Measurements from ENCODE around the gene CCDC15.

Gene CCDC15, protein sequence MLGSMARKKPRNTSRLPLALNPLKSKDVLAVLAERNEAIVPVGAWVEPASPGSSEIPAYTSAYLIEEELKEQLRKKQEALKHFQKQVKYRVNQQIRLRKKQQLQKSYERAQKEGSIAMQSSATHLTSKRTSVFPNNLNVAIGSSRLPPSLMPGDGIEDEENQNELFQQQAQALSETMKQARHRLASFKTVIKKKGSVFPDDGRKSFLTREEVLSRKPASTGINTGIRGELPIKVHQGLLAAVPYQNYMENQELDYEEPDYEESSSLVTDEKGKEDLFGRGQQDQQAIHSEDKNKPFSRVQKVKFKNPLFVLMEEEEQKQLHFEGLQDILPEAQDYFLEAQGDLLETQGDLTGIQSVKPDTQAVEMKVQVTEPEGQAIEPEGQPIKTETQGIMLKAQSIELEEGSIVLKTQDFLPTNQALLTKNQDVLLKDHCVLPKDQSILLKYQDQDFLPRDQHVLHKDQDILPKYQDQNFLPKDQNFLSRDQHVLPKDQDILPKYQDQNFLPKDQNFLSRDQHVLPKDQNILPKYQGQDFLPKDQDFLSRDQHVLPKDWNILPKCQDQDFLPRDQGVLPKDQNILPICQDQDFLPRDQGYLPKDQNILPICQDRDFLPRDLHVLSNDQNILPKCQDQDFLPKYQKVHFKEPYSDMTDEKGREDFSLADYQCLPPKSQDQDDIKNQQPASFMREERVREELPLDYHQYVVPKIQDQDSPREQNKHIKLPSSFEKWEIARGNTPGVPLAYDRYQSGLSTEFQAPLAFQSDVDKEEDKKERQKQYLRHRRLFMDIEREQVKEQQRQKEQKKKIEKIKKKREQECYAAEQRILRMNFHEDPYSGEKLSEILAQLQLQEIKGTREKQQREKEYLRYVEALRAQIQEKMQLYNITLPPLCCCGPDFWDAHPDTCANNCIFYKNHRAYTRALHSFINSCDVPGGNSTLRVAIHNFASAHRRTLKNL

DNA sequence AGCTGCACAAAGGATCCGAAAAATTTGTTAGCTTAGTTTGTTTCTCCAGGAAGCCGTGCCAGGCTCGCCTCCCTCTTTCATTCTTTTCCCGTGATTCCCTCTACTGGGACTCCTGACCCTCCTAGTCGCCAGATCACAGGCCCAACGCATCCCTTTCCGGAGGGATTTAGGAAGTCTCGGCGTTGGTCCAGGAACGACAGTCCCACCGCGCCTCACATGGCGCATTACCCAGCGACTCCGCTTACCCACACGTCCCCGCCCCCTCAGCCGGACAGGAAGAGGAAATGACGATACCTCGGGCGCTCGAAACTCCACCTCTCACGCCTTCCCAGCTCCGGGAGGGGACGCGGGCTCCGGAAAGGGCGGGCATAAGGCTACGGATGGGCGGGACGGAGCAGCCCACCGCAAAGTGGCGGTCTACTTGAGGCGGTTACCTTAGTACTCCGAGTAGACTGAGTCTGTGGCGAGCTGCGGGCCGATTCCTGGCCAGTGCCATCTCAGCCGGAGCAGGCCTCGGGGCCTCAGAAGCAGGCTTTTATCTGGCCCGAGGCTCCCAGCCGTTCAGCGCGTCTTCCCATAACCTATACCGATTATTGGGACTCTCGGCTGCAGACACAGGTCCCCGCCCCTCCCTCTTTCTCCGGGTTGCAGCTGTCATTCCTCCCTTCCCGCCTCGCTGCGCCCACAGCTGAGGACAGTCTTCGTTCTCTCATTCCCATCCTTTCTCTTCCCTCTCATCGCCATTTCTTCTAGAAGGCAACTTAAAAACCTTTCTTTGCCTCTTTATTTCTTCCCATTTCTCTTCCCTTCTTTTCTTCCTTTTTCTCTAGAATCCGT lies at the start of gene CCDC15:
TSS of gene CCDC15 (plus strand) at position 450 of the 837 bp plus-strand sequence. CDS start 531 bp downstream, outside the sequence.
- DNase-seq = peak; percentile 98

DNA sequence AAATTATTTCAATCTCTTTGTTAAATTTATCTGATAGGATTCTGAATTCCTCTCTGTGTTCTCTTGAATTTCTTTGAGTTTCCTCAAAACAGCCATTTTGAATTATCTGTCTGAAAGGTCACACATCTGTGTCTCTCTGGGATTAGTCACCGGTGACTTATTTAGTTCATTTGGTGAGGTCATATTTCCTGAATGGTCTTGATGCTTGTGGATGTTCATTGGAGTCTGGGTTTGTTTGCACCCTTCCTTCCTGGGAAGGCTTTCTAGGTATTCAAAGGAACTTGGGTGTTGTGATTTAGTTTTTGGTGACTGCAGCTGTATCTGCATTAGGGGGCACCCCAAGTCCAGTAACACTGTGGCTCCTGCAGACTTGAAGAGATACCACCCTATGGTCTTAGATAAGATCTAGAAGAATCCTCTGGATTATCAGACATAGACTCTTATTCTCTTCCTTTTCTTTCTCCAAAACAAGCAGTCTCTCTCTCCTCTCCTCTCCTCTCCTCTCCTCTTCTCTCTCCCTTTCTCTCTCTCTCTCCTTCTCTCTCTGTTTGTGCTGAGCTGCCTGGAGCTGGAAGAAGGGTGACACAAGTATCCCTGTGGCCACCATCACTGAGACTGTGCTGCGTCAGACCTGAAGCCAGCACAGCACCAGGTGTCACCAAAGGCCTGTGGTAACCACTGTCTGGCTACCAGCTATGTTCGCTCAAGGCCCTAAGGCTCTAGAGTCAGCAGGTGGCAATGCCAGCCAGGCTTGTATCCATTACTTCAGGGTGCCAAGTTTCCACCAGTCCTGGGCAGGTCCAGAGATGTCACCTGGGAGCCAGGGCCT lies 38.2 kb upstream of the CCDC15 start:
- DNase-seq = no peak

DNA sequence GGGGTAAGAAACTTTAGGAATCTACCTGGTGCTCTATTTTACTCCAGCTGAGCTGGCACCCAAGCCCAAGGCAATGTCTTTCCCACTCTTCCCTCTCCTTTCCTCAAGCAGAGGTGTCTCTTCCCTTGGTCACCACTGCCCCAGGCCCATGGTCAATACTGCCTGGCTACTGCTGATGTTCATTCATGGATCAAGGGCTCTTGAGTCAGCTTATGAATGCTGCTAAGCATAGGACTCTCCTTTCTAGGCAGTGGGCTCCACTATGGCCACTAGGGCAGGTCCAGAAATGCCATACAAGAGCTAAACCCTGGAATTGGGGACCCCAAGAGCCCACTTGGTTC lies 37.7 kb upstream of the CCDC15 start:
- no peak for DNase-seq

GRCh38 chr11:124917115-124917637 lies 36.8 kb upstream of the CCDC15 start:
- DNase-seq = no peak

DNA sequence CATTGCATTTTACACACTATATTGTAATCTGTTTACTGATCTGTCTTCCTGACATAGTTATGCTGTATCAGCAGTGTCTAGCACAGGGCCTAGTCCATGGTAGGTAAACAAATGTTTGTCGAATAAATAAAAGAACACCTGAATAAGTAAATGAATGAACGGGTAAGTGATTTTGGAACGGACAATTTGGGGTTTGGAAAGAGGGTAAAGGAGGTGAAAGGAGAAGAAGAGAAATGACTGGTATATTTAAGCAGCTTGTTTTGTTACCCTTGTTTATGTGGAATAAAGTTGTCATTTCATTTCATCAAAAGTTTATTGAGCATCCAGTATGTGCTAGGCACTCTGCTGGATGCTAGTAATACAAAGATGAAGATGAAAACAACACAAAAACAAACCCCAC lies 35.1 kb upstream of the CCDC15 start, which contains the start of gene HEPN1:
TSS of gene HEPN1 (plus strand) at position 301 of the 400 bp plus-strand sequence.
- DNase-seq = no peak

DNA sequence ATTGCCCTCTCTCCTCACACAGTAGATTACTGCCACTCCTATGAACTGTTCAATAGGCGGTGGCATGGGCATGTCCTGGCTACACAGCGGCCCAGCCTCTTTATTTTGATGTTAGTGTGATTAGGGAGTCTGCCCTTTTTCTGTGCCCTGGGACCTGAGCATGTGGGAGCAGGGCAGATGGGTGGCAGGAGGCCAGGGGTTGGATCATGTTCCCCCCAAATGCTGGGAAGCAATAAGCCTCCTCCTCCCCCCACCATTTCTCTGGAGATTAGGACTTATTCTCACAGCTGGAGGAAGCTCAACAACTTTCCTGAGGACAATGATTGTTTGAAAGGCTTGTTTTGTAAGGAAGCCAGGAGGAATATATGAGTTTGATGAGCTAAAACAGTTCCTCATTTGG lies 34.1 kb upstream of the CCDC15 start:
- DNase-seq = no peak

GRCh38 chr11:124920356-124920755 lies 33.6 kb upstream of the CCDC15 start:
- no peak for DNase-seq

GRCh38 chr11:124920870-124921609 lies 33.0 kb upstream of the CCDC15 start:
- peak; percentile 75 for DNase-seq

- no peak for DNase-seq
Observed at GRCh38 chr11:124922831-124923230, 31.2 kb upstream of the CCDC15 start.

- no peak for DNase-seq
Observed at GRCh38 chr11:124923296-124923695, 30.7 kb upstream of the CCDC15 start.

- no peak for DNase-seq
Observed at GRCh38 chr11:124928942-124929665, 24.9 kb upstream of the CCDC15 start.

DNA sequence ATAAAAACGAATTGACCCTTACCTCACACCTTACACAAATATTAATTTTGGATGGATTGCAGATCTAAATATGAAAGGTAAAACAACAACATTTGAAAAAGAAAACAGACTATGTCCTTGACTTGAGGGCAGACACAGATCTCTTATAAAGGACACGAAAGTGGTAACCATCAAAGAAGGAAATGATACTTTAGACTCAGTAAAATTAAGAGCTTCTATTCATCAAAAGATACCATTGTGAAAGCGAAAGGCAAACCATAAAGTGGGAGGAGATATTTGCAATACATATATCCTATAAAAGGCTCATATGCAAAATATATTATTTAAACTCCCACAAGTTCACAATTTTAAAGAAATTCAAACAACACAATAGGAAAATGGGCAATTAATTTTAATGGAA lies 23.2 kb upstream of the CCDC15 start:
- no peak for DNase-seq

DNA sequence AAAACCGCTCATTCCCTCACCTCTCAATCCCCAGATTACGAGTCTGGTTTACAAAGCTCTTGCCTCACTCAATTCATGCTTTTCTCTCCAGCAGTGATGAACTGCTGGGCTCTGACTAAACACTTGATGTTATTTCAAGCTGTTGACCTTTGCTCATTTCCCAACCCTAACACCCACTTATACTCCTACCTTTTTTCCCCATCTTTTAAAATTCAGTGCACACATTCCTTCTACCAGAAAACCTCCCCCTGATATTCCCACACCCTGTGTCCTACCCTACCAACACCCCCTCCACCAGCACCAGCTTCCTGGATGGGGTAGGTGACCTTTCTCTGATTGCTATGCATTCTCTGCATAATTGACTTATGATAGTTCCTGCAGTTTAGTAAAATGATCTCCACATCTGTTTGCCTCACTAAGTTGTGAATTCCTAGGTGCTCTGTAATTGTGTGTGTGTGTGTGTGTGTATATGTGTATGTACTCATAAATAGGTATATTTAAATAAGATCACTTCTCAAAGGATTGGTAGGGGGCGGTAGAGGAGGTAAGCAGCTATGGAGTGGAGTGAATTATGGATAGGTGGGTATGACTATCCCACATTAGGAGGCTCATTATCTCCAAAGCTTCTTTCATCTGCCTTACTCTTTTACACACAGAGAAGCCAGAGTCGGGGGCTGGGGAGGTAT lies 19.0 kb upstream of the CCDC15 start:
- no peak for DNase-seq

DNA sequence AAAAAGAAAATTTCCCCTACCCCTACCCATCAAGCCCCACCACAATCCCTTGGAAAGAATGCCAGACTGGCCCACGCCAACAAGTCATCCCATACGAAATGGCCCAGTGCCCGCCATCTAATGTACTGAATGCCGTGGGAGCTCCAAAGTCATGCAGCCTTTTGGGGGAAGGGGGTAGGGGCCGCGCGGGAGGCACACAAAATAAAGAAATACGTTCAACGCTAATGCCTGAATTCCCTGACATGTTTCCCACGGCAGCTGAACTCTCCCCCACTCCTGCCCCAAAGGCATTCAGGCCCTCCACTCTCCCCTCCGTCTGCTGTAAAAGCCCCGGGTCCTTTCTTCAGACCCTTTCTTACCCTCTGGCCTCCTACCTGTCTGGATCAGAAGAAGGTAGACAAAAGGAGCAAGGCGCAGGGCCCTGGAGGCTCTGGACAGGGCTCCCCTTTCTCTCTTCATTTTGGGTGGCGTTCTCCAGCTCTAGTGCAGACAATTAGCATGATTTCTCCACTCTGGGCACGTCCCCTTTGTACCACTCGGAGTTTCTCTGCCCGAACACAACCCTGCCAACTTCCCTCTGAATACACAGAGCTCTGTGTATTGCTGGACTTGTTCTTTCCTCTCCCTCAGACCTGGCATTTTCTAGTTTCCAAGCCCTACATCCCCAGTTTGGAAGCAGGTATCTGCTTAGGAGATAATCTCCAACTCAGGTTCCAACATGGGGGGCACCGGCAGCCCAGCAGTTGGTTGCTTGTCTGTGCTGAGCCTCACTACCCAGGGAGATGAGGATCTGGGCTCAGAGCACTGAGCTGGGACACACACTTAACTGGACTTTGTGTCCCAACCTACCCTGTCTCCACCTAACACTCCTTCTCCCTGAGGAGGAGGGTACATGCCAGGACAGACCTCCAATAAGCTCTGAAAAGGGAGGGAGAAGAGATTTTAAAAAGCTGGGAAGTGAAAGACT lies 18.2 kb upstream of the CCDC15 start, which contains the start of gene HEPACAM:
TSS of gene HEPACAM (minus strand) at position 500 of the 967 bp plus-strand sequence. CDS start at position 459, 41 bp downstream.
- no peak for DNase-seq

GRCh38 chr11:124937336-124937935 lies 16.6 kb upstream of the CCDC15 start:
- no peak for DNase-seq

- no peak for DNase-seq
Observed at GRCh38 chr11:124938206-124938765, 15.7 kb upstream of the CCDC15 start.

GRCh38 chr11:124938970-124939369 lies 15.0 kb upstream of the CCDC15 start:
- DNase-seq = no peak
